Body of pancreas (tissue), 4 donors: ENCODE measurements around the gene ERAL1. TPM values are rescaled to one million over a fixed set of nuclear protein-coding genes. Genes with fewer than 3 reads are reported as not detected.

Experiments
- ATAC-seq: fragments of 150-250 bp; one replicate; pipeline ENCODE4 v1.9.1; 2016
- DNase-seq, 4 donors: peaks; one replicate each; pipeline ENCODE4 v3.0.0-alpha.2; 2019
- H3K27ac ChIP-seq, 4 donors: fragments of 200-600 bp; sonication (generic); 1 replicate in 3 of 4; 2 replicates in 1 of 4; pipeline versions ENCODE4 v1.5.1 to v1.6.1; 2016 to 2019; ENCODE audit warnings: mild to moderate bottlenecking in 1 of 4, mixed read lengths in 1 of 4, moderate library complexity in 1 of 4
- H3K27me3 ChIP-seq, 2 donors: fragments of 200-600 bp; sonication (generic); one replicate each; pipeline ENCODE4 v1.6.0; 2016; ENCODE audit warnings: mild to moderate bottlenecking in 1 of 2
- H3K36me3 ChIP-seq, 2 donors: fragments of 200-600 bp; sonication (generic); replicated peaks in 1 of 2; 2 replicates each; pipeline ENCODE4 v1.5.1; 2016; ENCODE audit warnings: low read depth in 2 of 2; ENCODE audit not compliant: insufficient read depth in 1 of 2
- H3K4me1 ChIP-seq: fragments of 200-600 bp; sonication (generic); one replicate; pipeline ENCODE4 v1.6.0; 2016
- H3K4me3 ChIP-seq, 2 donors: fragments of 200-600 bp; sonication (generic); 1 replicate in 1 of 2; 2 replicates in 1 of 2; pipeline ENCODE4 v1.5.1; 2016 to 2019
- H3K9me3 ChIP-seq, 3 donors: fragments of 200-600 bp; sonication (generic); 1 replicate in 2 of 3; 2 replicates in 1 of 3; pipeline ENCODE4 v1.5.1; 2016
- CTCF ChIP-seq, 7 experiments: fragments of 450-650 bp in 4 of 7; fragments of 200-600 bp in 3 of 7; sonication (generic) in 3 of 7; IDR thresholded peaks; one replicate each; pipeline ENCODE4 v1.5.1; 2016 to 2019; ENCODE audit warnings: antibody characterized with exemption in 7 of 7
- POLR2A ChIP-seq, 3 donors: fragments of 450-650 bp; IDR thresholded peaks; one replicate each; pipeline ENCODE4 v1.6.1; 2016; ENCODE audit warnings: antibody characterized with exemption in 3 of 3, mild to moderate bottlenecking in 2 of 3
- WGBS, 2 donors: methylation state at CpG; one replicate each; pipeline ENCODE4 v1.1.5; 2017; 5-methylcytosine and 5-hydroxymethylcytosine counted together
- intact Hi-C: fragments of 100-400 bp; cut with DNase I; formaldehyde crosslinking; loops from one replicate; pipeline ENCODE4 v1.15.1; 2023
- total RNA-seq, 2 donors: library from RNA; depleted of rRNA; stranded (reverse); fragments of >200 nt; gene quantifications; one replicate each; pipeline ENCODE4 v1.1.0, GENCODE V29; 2016

The ERAL1 gene
- total RNA-seq, 2 donors from 2014 or later: 13.0 to 49.4 TPM

- H3K9me3 ChIP-seq: no peaks in the 10 kb centered on the region
- no peaks in the 10 kb centered on the region for H3K27me3 ChIP-seq
- no peak for TF ChIP-seq POLR2A (IDR thresholded peaks at IDR 0.05)
- no peak for TF ChIP-seq CTCF (IDR thresholded peaks at IDR 0.05)
- no peak overlapping the region for H3K4me3 ChIP-seq
- intact Hi-C loops: no loop called here
- DNase-seq: no peak
- WGBS, 2 donors: 96 to 98% methylated on average over 4 of the region's 4 CpGs
- no peak for ATAC-seq
- peaks cover 9 to 16% of the 10 kb centered on the region in 2 donors for H3K36me3 ChIP-seq
- H3K27ac ChIP-seq: no peak overlapping the region
- peaks cover 5% of the 10 kb centered on the region for H3K4me1 ChIP-seq
Measured at GRCh38 chr17:28860363-28860808, 5.6 kb downstream of the ERAL1 start.

GRCh38 chr17:28861393-28862203 is 6.8 kb downstream of the ERAL1 start:
- TF ChIP-seq POLR2A (IDR thresholded peaks at IDR 0.05) (no peak), CTCF (IDR thresholded peaks at IDR 0.05) (no peak)
- Histone ChIP-seq H3K36me3 (peaks cover 9 to 16% of the 10 kb centered on the region in 2 donors), H3K27ac (no peak overlapping the region), H3K9me3 (no peaks in the 10 kb centered on the region), H3K4me3 (no peak overlapping the region), H3K4me1 (no peaks in the 10 kb centered on the region), H3K27me3 (no peaks in the 10 kb centered on the region)
- DNase-seq: no peak
- ATAC-seq: no peak
- WGBS, 2 donors: 66 to 77% methylated on average over 6 to 8 of the region's 8 CpGs
- intact Hi-C loops: no loop called here

- Histone ChIP-seq H3K4me1 (no peaks in the 10 kb centered on the region), H3K9me3 (no peaks in the 10 kb centered on the region), H3K4me3 (no peak overlapping the region), H3K36me3 (peaks cover 9 to 16% of the 10 kb centered on the region in 2 donors), H3K27ac (no peak overlapping the region), H3K27me3 (no peaks in the 10 kb centered on the region)
- intact Hi-C loops: no loop called here
- 90 to 100% methylated on average over 3 of the region's 3 CpGs for WGBS, 2 donors
- TF ChIP-seq POLR2A (IDR thresholded peaks at IDR 0.05) (no peak), CTCF (IDR thresholded peaks at IDR 0.05) (no peak)
- no peak for DNase-seq
- no peak for ATAC-seq
Measured at GRCh38 chr17:28862561-28862960, 7.7 kb downstream of the ERAL1 start.

- 67 to 85% methylated on average over 1 of the region's 1 CpG for WGBS, 2 donors
- intact Hi-C loops: no loop called here
- Histone ChIP-seq H3K9me3 (no peaks in the 10 kb centered on the region), H3K4me3 (no peak overlapping the region), H3K36me3 (peaks cover 2 to 8% of the 10 kb centered on the region in 2 donors), H3K27ac (no peak overlapping the region), H3K4me1 (no peaks in the 10 kb centered on the region), H3K27me3 (no peaks in the 10 kb centered on the region)
- ATAC-seq: no peak
- no peak for DNase-seq
- TF ChIP-seq POLR2A (IDR thresholded peaks at IDR 0.05) (no peak), CTCF (IDR thresholded peaks at IDR 0.05) (no peak)
Measured at GRCh38 chr17:28863953-28864352, 9.1 kb downstream of the ERAL1 start.
